Placental epithelial cell (primary cell): Measurements from ENCODE around the gene CNKSR3. TPM values are rescaled to one million over a fixed set of nuclear protein-coding genes. Genes with fewer than 3 reads are reported as not detected.

Experiments used
- small RNA-seq: library from RNA; depleted of rRNA; stranded (forward); fragments of <200 nt; gene quantifications from one replicate; pipeline ENCODE3, GENCODE V24; 2012
- total RNA-seq: library from RNA; depleted of rRNA; stranded (reverse); fragments of >200 nt; gene quantifications from 2 replicates; pipeline ENCODE4 v1.2.3, GENCODE V29; 2012

Gene CNKSR3
- total RNA-seq, result 11.0 and 16.5 TPM in 2 replicates

DNA sequence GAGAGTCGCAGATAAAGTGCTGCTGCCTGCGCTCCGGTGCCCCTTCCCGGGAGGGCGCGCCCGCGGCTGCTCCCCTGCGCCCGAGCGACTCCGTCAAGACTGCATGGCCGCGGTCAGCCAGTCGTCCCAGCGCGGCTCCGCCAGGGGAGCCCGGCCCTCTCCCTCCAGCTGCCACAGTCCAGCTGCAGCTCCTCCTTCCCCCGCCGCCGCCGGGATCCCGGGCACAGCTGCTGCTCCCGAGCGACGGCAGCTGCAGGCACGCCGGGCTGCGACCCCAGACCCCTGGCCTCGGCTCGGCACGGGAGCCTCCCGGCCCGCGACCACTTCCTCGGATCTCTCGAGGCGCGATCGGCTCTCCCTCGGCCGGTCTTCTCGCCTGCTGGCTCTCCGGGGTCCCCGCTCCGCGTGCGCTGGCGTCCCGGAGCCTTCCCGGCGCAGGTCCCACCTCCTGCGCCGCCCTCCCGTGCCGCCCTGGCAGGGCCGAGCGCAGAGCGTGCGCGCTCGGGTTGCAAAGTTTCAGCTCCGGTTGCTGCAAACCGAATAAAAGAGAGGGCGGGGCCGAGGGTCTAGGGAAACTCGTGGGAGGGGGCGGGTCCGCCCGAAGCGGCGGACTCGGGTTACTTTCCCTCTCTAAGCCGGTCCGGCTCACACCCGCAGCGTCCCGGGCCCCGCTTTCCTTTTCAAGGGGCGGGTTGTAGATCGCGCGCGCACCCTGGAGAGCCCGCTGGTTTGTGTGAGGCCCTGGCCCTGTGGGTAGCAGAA is at the start of gene CNKSR3:
Gene CNKSR3, minus strand, starts transcription at position 542 of the 762 bp plus-strand sequence. CDS start 571 bp downstream, outside the sequence.

DNA sequence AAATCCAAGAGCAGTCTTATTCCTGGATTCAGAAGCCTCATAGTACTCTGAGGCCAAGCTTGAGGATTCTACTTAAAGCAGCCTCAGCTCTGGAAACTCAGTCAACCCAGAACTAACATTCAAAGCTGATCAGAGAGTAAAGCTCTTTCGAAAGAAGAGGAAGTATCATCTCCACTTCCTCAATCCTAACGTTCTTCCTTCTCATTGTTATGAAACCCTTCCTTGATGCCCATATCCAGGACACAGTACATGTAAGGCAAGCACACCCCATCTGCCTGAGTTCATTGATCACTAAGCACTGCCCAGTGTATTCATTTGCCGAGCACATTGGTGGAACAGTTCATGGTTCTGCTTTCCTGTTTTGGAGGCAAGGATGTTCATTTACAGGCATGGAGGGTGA is 153.8 kb downstream of the CNKSR3 start, which contains the start of gene IPCEF1:
Gene IPCEF1, minus strand, starts transcription at position 114 of the 400 bp plus-strand sequence. CDS start 90,856 bp downstream, outside the sequence.

Small RNA genes lying within 50 kb of the gene (small RNA-seq; reads per million reads assigned to genes)
- gene AL357075.2, result not detected

Other genes starting within 250 kb of the CNKSR3 start
- 0.11 and 1.2 TPM in 2 replicates for gene IPCEF1, start 153.9 kb downstream of the CNKSR3 start, total RNA-seq
- gene SCAF8, start 222.7 kb upstream of the CNKSR3 start, total RNA-seq, result 38.1 and 43.1 TPM in 2 replicates